Cardiac fibroblast (primary cell): ENCODE measurements around the gene CDKAL1.

Experiments
- DNase-seq, 2 donors: peaks; one replicate each; pipeline versions ENCODE4 v3.0.0 to v3.0.0-alpha.2; 2010; ENCODE audit warnings: low read depth in 2 of 2
- H3K4me3 ChIP-seq, 2 donors: replicated peaks in 1 of 2; 1 replicate in 1 of 2; 2 replicates in 1 of 2; pipeline ENCODE4 v1.5.1; 2011; ENCODE audit warnings: low read depth in 2 of 2, low read length in 2 of 2, mild to moderate bottlenecking in 2 of 2, moderate library complexity in 1 of 2
- CTCF ChIP-seq: IDR thresholded peaks from one replicate; pipeline ENCODE4 v1.5.1; 2011; ENCODE audit warnings: low read depth, mild to moderate bottlenecking, low read length, inconsistent platforms

The CDKAL1 gene

GRCh38 chr6:21075986-21076385, 541.7 kb downstream of the CDKAL1 start:
- H3K4me3 ChIP-seq, result no peak overlapping the region
- DNase-seq, result no peak
- no peak for TF ChIP-seq CTCF

- no peak for DNase-seq
- H3K4me3 ChIP-seq, result no peak overlapping the region
- TF ChIP-seq CTCF, result no peak
Observed at GRCh38 chr6:21078497-21078896, 544.2 kb downstream of the CDKAL1 start.

- no peak for TF ChIP-seq CTCF
- DNase-seq, result peak in 1 of 2 donors; percentile 53
- no peak overlapping the region for H3K4me3 ChIP-seq
Observed at GRCh38 chr6:21079468-21080048, 545.3 kb downstream of the CDKAL1 start.

- no peak for DNase-seq
- no peak overlapping the region for H3K4me3 ChIP-seq
- TF ChIP-seq CTCF, result no peak
Observed at GRCh38 chr6:21080221-21080620, 546.0 kb downstream of the CDKAL1 start.

- DNase-seq, result no peak
- no peak overlapping the region for H3K4me3 ChIP-seq
- no peak for TF ChIP-seq CTCF
Observed at GRCh38 chr6:21082091-21082490, 547.8 kb downstream of the CDKAL1 start.

GRCh38 chr6:21083708-21084107, 549.5 kb downstream of the CDKAL1 start:
- no peak overlapping the region for H3K4me3 ChIP-seq
- no peak for DNase-seq
- no peak for TF ChIP-seq CTCF

GRCh38 chr6:21084656-21085055, 550.4 kb downstream of the CDKAL1 start:
- peak; percentile 24 to 30 for DNase-seq
- TF ChIP-seq CTCF, result no peak
- H3K4me3 ChIP-seq, result no peak overlapping the region
